ENCODE measurements around the gene GPX3. TPM values are rescaled to one million over a fixed set of nuclear protein-coding genes. Genes with fewer than 3 reads are reported as not detected.

The GPX3 gene
- total RNA-seq, 1 donor from 2014 or later = 3,069 TPM

GRCh38 chr5:151040211-151040747, 19.9 kb downstream of the GPX3 start:
- Histone ChIP-seq H3K27ac (peak overlapping the region; percentile 86), H3K9me3 (no peaks in the 10 kb centered on the region), H3K4me1 (peaks cover 45% of the 10 kb centered on the region), H3K4me3 (no peak overlapping the region), H3K27me3 (no peaks in the 10 kb centered on the region), H3K36me3 (peaks cover 0 to 78% of the 10 kb centered on the region in 2 donors)
- no peak for TF ChIP-seq POLR2AphosphoS5 (IDR thresholded peaks at IDR 0.05; ENCODE audit: insufficient read depth in 1 of 2, low read depth in 1 of 2)
- no peak for TF ChIP-seq POLR2A (IDR thresholded peaks at IDR 0.05)
- DNase-seq (ENCODE audit: extremely low spot score in 2 of 2) = no peak
- intact Hi-C loops (cut with DNase I) = loop anchor here (5.0 kb wide), 1 partner anchor 38 kb away; no protein-coding TSS in a partner anchor

GRCh38 chr5:151041577-151042268, 21.3 kb downstream of the GPX3 start:
- no peak for TF ChIP-seq POLR2AphosphoS5 (IDR thresholded peaks at IDR 0.05; ENCODE audit: insufficient read depth in 1 of 2, low read depth in 1 of 2)
- no peak for TF ChIP-seq POLR2A (IDR thresholded peaks at IDR 0.05)
- TF ChIP-seq CTCF (IDR thresholded peaks at IDR 0.05) = no peak
- Histone ChIP-seq H3K27me3 (no peaks in the 10 kb centered on the region), H3K36me3 (peaks cover 0 to 72% of the 10 kb centered on the region in 2 donors), H3K27ac (peak overlapping the region; percentile 86), H3K4me3 (no peak overlapping the region), H3K4me1 (peaks cover 45% of the 10 kb centered on the region), H3K9me3 (no peaks in the 10 kb centered on the region)
- DNase-seq (ENCODE audit: extremely low spot score in 2 of 2) = no peak
- intact Hi-C loops (cut with DNase I) = loop anchor here (5.0 kb wide), 1 partner anchor 39 kb away; no protein-coding TSS in a partner anchor

- H3K4me1 ChIP-seq = peaks cover 39% of the 10 kb centered on the region
Measured at GRCh38 chr5:151042453-151043093, 22.2 kb downstream of the GPX3 start.

GRCh38 chr5:151047814-151048425, 27.5 kb downstream of the GPX3 start:
- no peaks in the 10 kb centered on the region for H3K9me3 ChIP-seq
- no peaks in the 10 kb centered on the region for H3K27me3 ChIP-seq
- no peak overlapping the region for H3K4me3 ChIP-seq
- intact Hi-C loops (cut with DNase I) = no loop called here
- TF ChIP-seq POLR2AphosphoS5 (IDR thresholded peaks at IDR 0.05; ENCODE audit: insufficient read depth in 1 of 2, low read depth in 1 of 2) (no peak), CTCF (IDR thresholded peaks at IDR 0.05) (peak; percentile 54 to 88 (median 84)), POLR2A (IDR thresholded peaks at IDR 0.05) (no peak)
- DNase-seq (ENCODE audit: extremely low spot score in 2 of 2) = no peak
- H3K36me3 ChIP-seq = peaks cover 0 to 77% of the 10 kb centered on the region in 2 donors
- peak overlapping the region; percentile 65 for H3K27ac ChIP-seq
- peaks cover 13% of the 10 kb centered on the region for H3K4me1 ChIP-seq

More at GRCh38 chr5:151042453-151043093, 22.2 kb downstream of the GPX3 start:
- peak overlapping the region; percentile 20 for H3K27ac ChIP-seq
- intact Hi-C loops (cut with DNase I) = loop anchor here (5.0 kb wide), 1 partner anchor 40 kb away; no protein-coding TSS in a partner anchor
- DNase-seq (ENCODE audit: extremely low spot score in 2 of 2) = no peak
- TF ChIP-seq CTCF (IDR thresholded peaks at IDR 0.05) = no peak
- TF ChIP-seq POLR2AphosphoS5 (IDR thresholded peaks at IDR 0.05; ENCODE audit: insufficient read depth in 1 of 2, low read depth in 1 of 2) = no peak
- TF ChIP-seq POLR2A (IDR thresholded peaks at IDR 0.05) = no peak
- H3K4me3 ChIP-seq = no peak overlapping the region
- H3K9me3 ChIP-seq = no peaks in the 10 kb centered on the region
- H3K27me3 ChIP-seq = no peaks in the 10 kb centered on the region
- H3K36me3 ChIP-seq = peaks cover 0 to 74% of the 10 kb centered on the region in 2 donors

GRCh38 chr5:151048526-151048925, 28.1 kb downstream of the GPX3 start:
- Histone ChIP-seq H3K4me1 (peaks cover 13% of the 10 kb centered on the region), H3K4me3 (no peak overlapping the region), H3K9me3 (no peaks in the 10 kb centered on the region), H3K27me3 (no peaks in the 10 kb centered on the region), H3K36me3 (peaks cover 0 to 75% of the 10 kb centered on the region in 2 donors), H3K27ac (peak overlapping the region; percentile 65)
- TF ChIP-seq POLR2AphosphoS5 (IDR thresholded peaks at IDR 0.05; ENCODE audit: insufficient read depth in 1 of 2, low read depth in 1 of 2) (no peak), POLR2A (IDR thresholded peaks at IDR 0.05) (no peak), CTCF (IDR thresholded peaks at IDR 0.05) (no peak)
- intact Hi-C loops (cut with DNase I) = no loop called here
- no peak for DNase-seq (ENCODE audit: extremely low spot score in 2 of 2)
